SKM-1 treated with dmso at 0.1 percent for 144 hours (cell line): ENCODE results near the gene GPR183.
A peak's percentile ranks its signal among the peaks of the same experiment; 100 is the strongest.

Experiments used
- DNase-seq: peaks from one replicate; lab custom pipeline; 2025; ENCODE audit not compliant: unreplicated experiment; lab: John Stamatoyannopoulos, UW

The GPR183 gene

DNA sequence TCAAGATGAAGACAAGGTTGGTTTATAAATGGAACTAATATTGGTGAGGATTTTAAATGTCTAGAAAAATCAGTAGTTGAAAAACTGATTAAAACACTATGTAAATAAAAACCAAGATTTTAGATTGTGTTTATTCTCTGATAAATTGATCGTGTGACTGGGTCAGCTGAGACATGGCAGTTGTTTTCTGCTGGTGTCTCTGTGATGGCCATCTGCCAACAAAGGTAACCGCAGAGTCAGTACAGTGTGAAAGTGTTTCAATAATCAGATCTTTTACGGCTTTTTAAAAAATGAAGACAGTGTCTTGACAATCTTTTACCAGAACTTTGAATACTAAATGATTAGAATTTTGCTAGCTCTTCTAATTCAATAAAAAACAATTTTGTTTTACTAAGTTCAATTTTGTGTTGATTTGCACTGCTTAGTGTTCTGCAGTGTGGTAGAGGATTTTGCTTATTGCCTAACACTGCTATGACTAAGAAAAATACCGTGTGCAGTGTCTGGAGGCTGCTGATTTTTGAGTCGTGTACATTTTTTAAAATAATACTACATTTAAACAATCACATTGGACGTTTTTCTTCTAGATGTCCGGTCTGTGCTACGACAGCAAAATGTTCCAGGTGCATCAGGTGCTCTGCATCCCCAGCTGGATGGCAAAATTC, 32.7 kb upstream of the GPR183 start:
- no peak for DNase-seq

DNA sequence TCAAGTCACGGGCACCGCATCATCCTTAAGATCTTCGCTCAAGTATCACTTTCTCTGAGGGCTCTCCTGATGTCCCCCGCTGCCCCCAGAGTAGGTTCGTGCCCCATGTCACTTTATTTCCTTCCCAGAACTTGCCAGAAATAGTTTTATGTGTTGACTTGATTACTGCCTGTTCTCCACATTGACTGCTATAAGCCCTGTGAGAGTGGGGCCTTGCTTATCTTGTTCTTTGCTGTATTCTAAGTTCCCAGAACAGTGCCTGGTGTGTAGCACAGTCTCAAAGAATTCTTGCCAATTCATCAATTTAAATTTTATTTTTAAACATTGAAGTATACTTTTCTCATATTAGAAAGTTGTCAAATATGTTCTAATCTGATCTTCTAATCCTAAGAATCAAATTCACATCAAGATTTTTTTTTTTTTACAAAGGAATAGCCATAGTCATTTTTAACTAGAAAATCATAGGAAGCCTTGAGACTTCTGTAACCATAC, 32.1 kb upstream of the GPR183 start:
- no peak for DNase-seq

DNA sequence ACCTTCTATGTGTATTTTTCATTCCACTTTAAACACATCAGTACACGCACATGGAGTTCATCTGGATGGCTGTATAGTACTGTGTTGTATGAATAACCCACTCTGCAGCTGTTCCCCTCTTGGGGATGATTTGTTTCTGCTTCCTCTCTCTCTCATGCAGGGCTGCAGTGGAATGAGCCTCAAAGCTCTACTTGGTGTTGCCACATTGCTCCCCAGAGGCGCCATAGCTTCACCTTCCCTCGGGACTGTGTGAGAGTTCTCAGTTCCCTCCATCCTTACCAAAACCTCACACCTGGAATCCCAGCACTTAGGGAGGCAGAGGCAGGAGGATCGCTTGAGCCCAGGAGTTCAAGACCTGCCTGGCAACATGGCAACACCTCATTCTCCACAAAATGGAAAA, 28.4 kb upstream of the GPR183 start:
- no peak for DNase-seq

DNA sequence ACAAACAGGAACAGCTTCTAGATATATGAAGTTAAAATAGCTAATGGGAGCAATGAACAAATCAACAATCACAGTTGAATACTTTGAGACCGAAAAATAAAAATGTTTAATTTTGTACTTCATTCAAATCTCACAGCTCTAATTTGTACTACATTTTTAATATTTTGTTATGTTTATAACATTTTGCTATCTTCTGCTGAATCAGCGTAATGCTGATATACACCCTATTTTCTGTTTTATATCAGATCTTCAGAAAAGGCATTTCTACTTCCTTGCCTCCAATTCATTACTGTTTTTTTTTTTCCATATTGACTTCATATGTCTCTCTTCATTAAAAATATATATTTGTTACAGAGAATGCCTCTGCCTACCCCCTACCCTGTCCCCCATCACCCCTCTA, 27.9 kb upstream of the GPR183 start:
- DNase-seq: no peak

DNA sequence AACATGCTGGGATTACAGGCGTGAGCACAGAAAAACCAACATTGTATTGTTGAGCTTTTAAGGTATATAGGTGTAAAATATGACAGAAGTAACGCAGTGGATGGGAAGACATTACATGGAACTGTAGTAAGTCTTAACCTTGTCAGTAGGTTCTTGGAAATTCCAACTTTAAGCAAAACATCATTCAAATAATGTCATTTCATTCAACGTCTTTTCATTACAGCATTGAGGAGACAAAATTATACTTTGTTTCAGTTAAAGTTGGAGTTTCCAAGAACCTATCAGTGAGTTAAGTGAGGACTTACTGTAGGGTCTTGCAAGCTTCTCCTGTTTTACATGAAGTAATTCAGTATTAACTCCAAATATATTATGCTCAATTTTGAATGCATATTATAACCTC, 27.0 kb upstream of the GPR183 start:
- DNase-seq: no peak

DNA sequence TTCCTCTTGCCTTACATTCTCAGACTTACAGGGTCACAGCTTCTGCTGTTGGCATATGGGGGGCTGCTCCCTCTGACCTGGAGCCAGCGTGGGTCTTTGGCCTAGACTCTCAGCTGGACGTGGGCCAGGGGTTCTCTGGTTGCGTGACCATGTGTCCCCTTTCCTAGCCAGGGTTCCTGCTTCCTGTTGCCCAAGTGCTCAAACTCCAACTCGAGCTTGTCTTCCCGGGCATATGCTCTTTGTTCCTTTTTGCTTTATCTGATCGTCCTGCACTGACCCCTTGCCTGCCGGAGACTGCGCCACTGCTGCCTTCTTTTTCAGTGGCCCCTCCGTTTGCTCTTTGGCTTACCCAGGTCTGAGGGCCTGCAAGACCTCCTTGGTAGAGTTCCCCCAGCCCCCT, 25.3 kb upstream of the GPR183 start:
- DNase-seq: no peak

DNA sequence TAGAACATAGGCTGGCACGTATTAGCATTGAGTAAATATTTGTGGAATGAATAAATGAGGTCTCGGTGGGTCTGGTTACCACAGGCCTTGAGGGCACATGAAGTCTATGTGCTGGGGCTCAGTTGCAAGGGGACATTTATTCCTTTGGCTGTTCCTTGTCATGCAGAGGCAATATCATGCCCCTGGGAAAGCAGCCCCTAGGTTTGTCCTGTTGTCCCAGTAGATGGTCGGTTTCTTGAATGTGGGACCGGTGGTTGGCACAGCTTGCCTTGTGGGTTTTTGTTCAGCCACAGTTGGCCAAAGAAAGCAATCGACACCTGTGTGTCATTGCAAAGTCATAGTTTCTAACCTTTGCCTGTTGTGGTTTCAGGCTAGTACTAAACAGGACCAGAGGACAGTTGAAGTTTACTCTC, 24.7 kb upstream of the GPR183 start:
- no peak for DNase-seq

DNA sequence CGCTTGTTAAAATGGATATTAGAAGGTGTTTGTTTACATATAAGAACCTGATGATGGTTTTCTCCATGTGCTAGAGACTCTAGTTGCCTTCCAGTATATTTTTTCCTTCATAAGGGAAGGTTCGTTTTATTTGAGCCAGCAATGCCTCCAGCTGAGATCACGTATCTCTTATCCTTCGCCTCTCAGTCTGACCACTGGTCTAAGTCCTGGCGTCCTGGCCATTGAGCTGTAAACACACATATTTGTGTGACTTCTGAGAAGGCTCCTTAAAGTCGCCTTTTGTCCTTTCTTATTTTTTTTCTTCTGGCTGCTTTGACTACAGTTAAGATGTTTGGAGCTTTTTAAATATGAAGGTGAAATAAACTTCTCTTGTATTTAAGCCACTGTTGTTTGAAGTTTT, 23.7 kb upstream of the GPR183 start:
- DNase-seq: no peak

DNA sequence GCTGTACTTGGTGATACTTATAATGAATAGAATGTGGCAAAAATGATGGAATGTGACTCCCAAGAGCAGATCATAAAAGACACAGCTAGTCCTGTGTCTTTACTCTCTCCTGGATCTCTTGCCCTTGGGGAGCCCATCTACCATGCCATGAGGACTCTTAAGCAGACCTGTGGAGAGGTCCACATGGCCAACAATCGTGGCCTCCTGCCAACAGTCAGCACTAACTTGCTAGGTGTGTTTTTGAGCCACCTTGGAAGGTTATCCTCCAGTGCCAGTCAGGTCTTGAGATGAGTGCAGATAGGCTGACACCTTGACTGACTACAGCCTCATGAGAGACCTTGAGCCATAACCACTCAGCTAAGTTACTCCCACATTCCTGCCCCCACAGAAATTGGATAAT, 22.3 kb upstream of the GPR183 start:
- no peak for DNase-seq

DNA sequence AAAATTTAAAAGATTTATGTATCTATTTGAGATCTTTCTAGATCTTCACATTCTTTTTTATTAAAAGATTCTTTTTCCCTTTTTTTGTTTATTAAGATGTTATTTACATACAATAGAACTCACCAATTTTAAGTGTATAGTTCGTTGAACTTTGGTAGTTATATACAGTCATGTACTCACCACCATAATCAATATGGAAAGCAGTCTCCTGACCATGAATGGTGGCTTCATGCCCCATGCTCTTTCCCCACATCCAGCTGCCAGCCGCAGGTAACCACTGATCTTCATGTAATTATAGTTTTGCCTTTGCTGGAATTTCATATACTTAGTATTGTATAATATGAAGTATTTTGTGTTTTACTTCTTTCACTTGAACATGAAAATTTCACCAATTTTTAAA, 20.6 kb upstream of the GPR183 start:
- DNase-seq: no peak

DNA sequence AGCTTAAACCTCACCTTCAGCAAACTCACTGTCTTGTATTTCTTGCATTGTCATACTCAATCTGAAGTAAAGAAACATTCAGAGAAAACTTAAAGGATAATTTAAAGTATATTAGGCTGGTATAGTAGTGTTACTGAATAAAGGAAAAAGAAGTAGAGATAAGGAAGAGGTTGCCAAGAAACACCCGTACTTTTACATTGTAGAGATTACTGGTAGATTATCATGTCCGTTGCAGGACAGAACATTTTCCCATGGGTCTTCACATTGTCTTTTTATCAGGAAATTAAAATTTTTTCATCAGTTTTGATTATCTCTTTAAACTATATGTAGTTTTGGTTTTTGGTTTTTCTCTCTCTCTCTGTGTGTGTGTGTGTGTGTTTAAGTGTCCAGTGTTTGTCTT, 19.9 kb upstream of the GPR183 start:
- DNase-seq: no peak

DNA sequence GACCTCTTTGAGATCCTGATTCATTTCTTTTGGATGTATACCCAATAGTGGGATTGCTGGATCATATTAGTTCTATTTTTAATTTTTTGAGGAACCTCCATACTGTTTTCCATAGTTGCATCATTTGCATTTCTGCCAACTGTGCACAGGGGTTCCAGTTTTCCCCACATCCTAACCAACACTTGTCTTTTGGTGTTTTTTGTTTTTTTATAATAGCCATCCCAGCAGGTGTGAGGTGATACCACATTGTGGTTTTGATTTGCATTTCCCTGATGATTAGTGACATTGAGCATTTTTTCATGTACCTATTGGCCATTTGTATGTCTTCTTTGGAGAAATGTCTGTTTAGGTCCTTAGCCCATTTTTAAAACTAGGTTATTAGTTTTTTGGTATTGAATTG, 18.8 kb upstream of the GPR183 start:
- no peak for DNase-seq

DNA sequence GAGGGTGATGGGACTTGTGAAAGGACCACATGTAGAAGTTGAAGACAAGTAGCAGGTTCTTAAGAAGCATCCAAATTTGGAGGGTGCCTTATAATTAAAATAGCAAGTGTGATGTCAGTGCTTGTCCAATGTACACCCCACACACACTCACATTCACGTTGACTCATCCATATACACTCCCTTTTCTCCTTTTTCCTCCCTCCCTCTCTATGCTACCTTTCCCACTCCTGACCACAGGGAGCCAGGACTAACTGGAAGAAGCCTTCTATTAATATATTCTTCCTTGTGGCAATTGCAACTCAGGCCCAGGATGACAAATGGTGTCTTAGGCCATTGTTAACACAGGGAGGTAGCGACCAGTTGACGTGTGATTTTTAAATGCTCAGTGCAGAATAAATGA, 16.3 kb upstream of the GPR183 start:
- no peak for DNase-seq

DNA sequence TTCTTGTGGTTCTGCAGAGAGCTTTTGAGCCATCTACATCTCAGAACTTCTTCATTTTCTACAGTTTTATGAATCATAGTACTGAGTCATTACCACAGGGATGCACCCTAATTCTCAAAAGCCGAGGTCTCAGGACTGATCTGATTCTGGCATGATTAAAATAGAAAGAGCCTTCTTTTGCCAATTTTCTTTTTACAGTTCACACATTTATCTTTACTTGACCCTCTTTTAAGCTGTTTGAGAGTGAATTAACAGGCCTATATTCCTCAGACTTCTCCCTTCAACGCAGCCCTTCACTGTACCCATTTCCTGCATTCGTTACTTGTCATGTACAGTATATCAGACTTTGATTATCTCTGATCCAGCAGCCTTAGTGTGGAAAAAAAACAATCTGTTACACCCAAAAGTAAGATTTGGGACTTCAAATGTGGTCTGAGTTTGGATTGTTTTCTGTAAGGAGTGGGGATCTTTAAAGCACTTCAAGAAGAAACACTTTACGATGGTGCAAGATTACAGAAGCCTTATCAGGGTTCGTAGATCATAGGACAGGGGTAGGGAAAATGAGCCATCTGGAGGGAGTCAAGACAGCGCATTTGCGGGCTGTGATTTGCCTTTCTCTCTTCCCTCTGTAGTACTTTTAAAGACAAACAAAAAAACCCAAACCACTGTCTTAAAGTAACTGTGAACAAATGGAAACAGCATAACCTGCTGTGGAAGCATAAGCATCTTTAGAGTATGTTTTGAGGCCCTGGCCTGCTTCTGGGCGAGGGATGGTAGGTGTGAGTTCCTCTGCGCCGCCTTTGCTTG, 15.3 kb upstream of the GPR183 start:
- peak; percentile 55 for DNase-seq

DNA sequence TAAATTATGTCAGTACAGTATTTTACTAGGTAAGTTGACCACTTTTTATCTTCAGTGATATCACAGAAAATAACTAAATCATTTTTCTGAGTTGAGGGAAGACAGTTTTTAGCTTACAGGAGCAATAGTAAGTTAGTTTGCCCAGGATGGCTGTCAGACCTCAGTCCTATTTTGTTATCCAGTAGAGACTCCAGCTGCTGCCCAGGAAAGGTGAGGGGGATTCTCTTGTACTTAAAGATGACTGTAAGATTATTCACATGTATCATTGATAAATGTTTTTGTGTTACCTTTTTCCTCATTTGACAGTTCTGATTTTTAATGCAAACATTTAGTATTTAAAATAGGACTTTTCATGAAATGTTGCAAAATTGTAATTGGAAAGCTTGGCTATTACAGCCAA, 14.5 kb upstream of the GPR183 start:
- DNase-seq: no peak

DNA sequence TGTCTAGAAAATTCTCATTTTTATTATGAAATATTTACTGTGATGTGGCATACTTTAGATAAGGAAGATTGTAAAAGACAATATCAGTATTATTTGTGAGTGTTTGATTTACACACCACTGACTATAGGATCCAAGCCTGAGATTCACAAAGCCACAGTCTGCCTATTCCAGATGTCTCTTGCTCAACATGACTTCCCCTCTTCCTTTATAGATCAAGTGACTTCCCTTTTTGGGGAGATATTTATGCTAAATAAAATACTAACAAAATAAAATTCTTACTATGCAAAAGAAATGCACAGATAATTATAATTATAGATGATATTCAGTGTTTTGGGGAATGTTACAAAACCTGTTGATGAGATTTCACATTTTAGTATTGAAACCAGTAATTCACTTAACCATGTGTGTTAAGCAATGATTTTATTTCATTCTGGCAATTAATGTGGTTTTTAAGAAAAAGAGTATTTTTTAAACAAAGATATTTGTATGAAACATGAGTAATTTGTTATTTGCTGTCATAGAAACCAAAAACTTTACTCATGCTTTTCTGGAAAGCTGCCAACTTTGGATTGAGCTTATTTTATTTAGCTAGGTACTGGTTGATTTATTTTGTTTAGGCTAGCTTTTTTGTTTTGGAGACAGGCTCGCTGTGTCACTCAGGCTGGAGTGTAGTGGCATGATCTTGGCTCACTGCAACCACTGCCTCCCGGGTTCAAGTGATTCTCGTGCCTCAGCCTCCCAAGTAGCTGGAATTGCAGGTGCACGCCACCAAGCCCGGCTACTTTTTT, 13.7 kb upstream of the GPR183 start:
- DNase-seq: peak; percentile 76

DNA sequence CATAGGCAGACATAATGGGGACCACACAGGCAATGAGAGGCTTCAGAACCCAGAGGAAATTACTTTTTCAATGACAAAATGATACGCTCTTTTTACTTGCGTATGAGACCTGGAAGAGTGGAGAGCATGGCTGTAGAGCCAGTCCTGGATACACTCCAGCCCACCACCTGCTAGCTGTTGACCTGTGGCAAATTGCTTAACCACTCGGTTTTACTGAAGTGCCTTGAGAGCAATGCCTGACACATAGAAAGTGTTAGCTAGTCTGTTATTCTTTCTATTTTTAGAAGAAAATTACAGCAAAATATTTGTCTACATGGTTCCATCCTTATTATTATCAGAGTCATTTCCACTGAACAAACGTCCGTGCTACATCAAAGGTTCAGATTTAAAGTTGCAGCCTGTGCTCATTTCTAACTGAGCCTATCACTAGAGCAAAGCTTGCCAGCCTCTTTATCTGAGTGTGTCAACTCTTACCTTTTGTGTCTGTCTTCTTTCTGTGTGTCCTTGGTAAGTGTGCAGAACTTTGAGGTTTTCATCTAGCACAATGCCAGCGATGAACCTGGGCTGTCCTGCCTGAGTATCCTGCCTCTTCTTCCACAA, 9.6 kb upstream of the GPR183 start:
- DNase-seq: no peak

DNA sequence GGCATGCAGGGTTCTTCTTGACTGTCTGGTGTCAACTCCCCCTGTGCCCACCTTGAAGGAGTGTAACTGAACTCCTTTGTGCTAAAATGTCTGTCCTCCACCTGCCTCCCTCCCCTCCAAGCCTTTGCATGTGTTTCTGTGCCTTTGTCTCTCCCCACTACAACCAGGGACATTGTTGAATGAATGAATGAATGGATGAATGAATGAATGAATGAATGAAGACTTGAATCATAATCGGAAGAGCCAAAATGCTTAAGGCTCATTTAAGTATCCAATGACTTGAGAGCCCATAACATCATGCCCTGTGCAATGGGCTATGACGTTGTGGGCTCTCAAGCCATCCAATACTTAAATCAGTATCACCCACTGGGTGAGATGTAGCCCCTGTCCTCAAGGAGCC, 9.0 kb upstream of the GPR183 start:
- DNase-seq: no peak

DNA sequence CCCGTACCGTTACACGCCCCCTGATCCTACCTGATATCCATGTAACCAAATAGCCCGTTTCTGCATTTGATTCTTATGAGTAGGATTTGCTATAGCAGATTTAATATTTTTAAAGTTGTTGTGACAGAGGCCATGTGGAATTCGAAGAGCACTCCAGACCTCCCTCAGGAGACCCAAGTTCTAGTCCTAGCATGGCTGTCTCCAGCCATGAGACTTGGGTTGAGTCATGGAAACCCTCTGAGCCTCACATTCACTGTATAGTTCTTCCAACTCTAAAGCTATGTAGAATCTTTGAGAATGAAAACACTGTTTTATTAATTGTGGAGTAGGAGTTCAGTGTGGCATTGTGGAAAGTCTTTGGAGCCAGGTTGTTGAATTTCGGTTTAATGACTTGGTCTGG, 8.0 kb upstream of the GPR183 start:
- DNase-seq: no peak

DNA sequence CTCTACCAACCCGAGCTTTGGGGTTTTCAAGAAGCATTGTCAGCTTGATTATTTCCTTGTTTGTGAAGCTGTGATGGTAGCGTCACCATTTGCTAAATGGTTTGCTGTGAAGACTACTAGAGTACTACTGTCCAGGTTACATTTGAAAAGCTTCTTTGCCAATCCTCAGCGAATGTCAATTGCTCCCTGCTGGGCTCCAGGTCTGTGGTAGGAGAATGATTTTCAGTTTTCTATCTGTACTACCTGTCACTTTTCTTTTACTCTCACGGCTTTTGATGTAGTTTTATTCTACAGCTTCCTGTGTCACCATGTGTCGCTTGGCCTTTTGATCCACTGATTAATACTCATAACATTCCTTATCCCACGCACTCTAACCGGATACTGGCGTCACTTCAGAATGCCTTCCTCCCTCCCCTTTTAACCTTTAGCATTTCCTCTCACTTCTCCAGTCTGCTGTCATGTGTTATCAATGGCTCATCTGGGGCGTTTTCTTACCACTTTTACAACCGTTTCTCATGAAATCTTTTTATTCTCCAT, 7.5 kb upstream of the GPR183 start:
- DNase-seq: no peak

DNA sequence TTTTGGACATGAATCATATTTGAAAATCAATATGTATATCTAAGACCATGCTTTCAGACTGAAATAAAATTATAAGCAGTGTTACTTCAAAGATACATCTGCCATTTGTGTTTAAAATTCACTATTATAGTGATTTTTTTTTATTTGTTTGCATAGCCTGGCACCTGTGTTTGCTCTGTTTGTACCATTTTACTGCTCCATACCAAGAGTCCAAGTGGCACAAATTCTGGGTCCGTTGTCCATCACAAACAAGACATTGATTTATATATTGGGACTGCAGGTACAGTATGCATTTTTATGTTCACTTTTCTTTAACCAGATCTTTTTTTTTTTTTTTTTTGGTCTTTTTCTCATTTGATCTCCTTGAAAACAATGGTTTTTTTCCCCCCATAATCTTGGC, 6.7 kb upstream of the GPR183 start:
- DNase-seq: no peak
